GM23338 (cell line): ENCODE measurements around the gene KIFC3. TPM values are rescaled to one million over a fixed set of nuclear protein-coding genes. Genes with fewer than 3 reads are reported as not detected.

ENCODE experiments used
- ATAC-seq: fragments of 200-7000 bp; cut with Tn5 transposase; 3 replicates; pipeline ENCODE4 v1.9.1; 2020
- DNase-seq: peaks from one replicate; pipeline ENCODE4 v3.0.0-alpha.2; 2015; ENCODE audit warnings: low spot score
- H2AFZ ChIP-seq: fragments of 200-600 bp; sonication (generic); 2 replicates; pipeline ENCODE4 v1.8.0; 2016; ENCODE audit warnings: antibody characterized with exemption, mild to moderate bottlenecking, moderate library complexity
- H3F3A ChIP-seq: fragments of 200-600 bp; sonication (generic); replicated peaks from 2 replicates; pipeline ENCODE4 v1.8.0; 2017; ENCODE audit warnings: antibody characterized with exemption, mixed run types, low read depth
- H3K27ac ChIP-seq: fragments of 200-600 bp; sonication (generic); 2 replicates; pipeline ENCODE4 v1.6.1; 2016; ENCODE audit warnings: low read depth
- H3K27me3 ChIP-seq: fragments of 200-600 bp; sonication (generic); 2 replicates; pipeline ENCODE4 v1.8.0; 2016; ENCODE audit warnings: mild to moderate bottlenecking, mixed run types, moderate library complexity; ENCODE audit not compliant: insufficient read depth
- H3K36me3 ChIP-seq: fragments of 200-600 bp; sonication (generic); 2 replicates; pipeline ENCODE4 v1.8.0; 2016; ENCODE audit warnings: mild to moderate bottlenecking; ENCODE audit not compliant: insufficient read depth
- H3K4me1 ChIP-seq: fragments of 200-600 bp; sonication (generic); 2 replicates; pipeline ENCODE4 v1.8.0; 2016; ENCODE audit warnings: mild to moderate bottlenecking, moderate library complexity; ENCODE audit not compliant: insufficient read depth
- H3K4me2 ChIP-seq: fragments of 200-600 bp; sonication (generic); 2 replicates; pipeline ENCODE4 v1.7.1; 2017; ENCODE audit warnings: mixed run types
- H3K4me3 ChIP-seq: fragments of 200-600 bp; sonication (generic); 2 replicates; pipeline ENCODE4 v1.6.1; 2016; ENCODE audit warnings: mixed run types
- H3K79me2 ChIP-seq: fragments of 200-600 bp; sonication (generic); replicated peaks from 2 replicates; pipeline ENCODE4 v1.8.0; 2017; ENCODE audit warnings: mild to moderate bottlenecking; ENCODE audit not compliant: insufficient read depth
- H3K9me2 ChIP-seq: fragments of 200-600 bp; sonication (generic); 2 replicates; pipeline ENCODE4 v1.8.0; 2017; ENCODE audit not compliant: insufficient read depth
- H4K20me1 ChIP-seq: fragments of 200-600 bp; sonication (generic); replicated peaks from 2 replicates; pipeline ENCODE4 v1.8.0; 2017; ENCODE audit warnings: mild to moderate bottlenecking; ENCODE audit not compliant: insufficient read depth
- H3K27ac Mint-ChIP-seq: 2 replicates; pipeline ENCODE4 v1.8.0; 2020; ENCODE audit warnings: inconsistent platforms, mild to moderate bottlenecking, moderate library complexity, mixed read lengths
- H3K27me3 Mint-ChIP-seq: 3 replicates; pipeline ENCODE4 v1.8.0; 2022; ENCODE audit warnings: low read depth, mild to moderate bottlenecking, moderate library complexity, mixed read lengths, inconsistent platforms; ENCODE audit not compliant: insufficient read depth, poor library complexity
- H3K36me3 Mint-ChIP-seq: 3 replicates; pipeline ENCODE4 v1.8.0; 2021; ENCODE audit warnings: low read depth, mild to moderate bottlenecking, inconsistent platforms, moderate library complexity, mixed read lengths
- H3K4me1 Mint-ChIP-seq: 3 replicates; pipeline ENCODE4 v1.8.0; 2020; ENCODE audit warnings: mild to moderate bottlenecking, inconsistent platforms, mixed read lengths
- H3K4me3 Mint-ChIP-seq: 3 replicates; pipeline ENCODE4 v1.8.0; 2021; ENCODE audit warnings: moderate library complexity, mild to moderate bottlenecking, inconsistent platforms, mixed read lengths
- H3K9me3 Mint-ChIP-seq: 3 replicates; pipeline ENCODE4 v1.8.0; 2020; ENCODE audit warnings: moderate library complexity, mild to moderate bottlenecking, inconsistent platforms, mixed read lengths
- EZH2 ChIP-seq: fragments of 200-600 bp; sonication (generic); IDR thresholded peaks from one replicate; pipeline ENCODE4 v1.8.0; 2017; ENCODE audit warnings: antibody characterized with exemption, mild to moderate bottlenecking, low read depth; ENCODE audit not compliant: unreplicated experiment
- JUNB ChIP-seq: IDR thresholded peaks from one replicate; pipeline ENCODE4 v1.6.1; 2016; ENCODE audit warnings: antibody characterized with exemption; ENCODE audit not compliant: unreplicated experiment
- ZNF331 ChIP-seq: fragments of 250-450 bp; sonication (Bioruptor Pico); IDR thresholded peaks from 2 replicates; pipeline ENCODE4 v1.5.0; 2020; ENCODE audit warnings: low read depth, mild to moderate bottlenecking, moderate library complexity
- polyA plus RNA-seq: library from polyadenylated mRNA; unstranded; fragments of >200 nt; fragmentation: Nextera tagmentation; extraction: Ambion mirVana; gene quantifications from 2 replicates; pipeline ENCODE4 v1.2.1, GENCODE V29; 2016
- total RNA-seq: library from RNA; depleted of rRNA; stranded (reverse); fragments of >200 nt; shearing (Covaris generic); gene quantifications from 2 replicates; pipeline ENCODE4 v1.2.3, GENCODE V29; 2014
- TF ChIP-seq, protein P1 (sequence below): fragments of 250-450 bp; sonication (Bioruptor Pico); IDR thresholded peaks from 2 replicates; pipeline ENCODE4 v1.5.0; 2020; ENCODE audit warnings: mild to moderate bottlenecking, moderate library complexity
- TF ChIP-seq, protein P2 (sequence below): IDR thresholded peaks from one replicate; pipeline ENCODE4 v1.6.1; 2018; ENCODE audit warnings: antibody characterized with exemption; ENCODE audit not compliant: unreplicated experiment

The KIFC3 gene
- total and polyA plus RNA-seq, 2 experiments from 2014 or later, result 4.4 to 12.5 TPM

- TF ChIP-seq, protein P1, sequence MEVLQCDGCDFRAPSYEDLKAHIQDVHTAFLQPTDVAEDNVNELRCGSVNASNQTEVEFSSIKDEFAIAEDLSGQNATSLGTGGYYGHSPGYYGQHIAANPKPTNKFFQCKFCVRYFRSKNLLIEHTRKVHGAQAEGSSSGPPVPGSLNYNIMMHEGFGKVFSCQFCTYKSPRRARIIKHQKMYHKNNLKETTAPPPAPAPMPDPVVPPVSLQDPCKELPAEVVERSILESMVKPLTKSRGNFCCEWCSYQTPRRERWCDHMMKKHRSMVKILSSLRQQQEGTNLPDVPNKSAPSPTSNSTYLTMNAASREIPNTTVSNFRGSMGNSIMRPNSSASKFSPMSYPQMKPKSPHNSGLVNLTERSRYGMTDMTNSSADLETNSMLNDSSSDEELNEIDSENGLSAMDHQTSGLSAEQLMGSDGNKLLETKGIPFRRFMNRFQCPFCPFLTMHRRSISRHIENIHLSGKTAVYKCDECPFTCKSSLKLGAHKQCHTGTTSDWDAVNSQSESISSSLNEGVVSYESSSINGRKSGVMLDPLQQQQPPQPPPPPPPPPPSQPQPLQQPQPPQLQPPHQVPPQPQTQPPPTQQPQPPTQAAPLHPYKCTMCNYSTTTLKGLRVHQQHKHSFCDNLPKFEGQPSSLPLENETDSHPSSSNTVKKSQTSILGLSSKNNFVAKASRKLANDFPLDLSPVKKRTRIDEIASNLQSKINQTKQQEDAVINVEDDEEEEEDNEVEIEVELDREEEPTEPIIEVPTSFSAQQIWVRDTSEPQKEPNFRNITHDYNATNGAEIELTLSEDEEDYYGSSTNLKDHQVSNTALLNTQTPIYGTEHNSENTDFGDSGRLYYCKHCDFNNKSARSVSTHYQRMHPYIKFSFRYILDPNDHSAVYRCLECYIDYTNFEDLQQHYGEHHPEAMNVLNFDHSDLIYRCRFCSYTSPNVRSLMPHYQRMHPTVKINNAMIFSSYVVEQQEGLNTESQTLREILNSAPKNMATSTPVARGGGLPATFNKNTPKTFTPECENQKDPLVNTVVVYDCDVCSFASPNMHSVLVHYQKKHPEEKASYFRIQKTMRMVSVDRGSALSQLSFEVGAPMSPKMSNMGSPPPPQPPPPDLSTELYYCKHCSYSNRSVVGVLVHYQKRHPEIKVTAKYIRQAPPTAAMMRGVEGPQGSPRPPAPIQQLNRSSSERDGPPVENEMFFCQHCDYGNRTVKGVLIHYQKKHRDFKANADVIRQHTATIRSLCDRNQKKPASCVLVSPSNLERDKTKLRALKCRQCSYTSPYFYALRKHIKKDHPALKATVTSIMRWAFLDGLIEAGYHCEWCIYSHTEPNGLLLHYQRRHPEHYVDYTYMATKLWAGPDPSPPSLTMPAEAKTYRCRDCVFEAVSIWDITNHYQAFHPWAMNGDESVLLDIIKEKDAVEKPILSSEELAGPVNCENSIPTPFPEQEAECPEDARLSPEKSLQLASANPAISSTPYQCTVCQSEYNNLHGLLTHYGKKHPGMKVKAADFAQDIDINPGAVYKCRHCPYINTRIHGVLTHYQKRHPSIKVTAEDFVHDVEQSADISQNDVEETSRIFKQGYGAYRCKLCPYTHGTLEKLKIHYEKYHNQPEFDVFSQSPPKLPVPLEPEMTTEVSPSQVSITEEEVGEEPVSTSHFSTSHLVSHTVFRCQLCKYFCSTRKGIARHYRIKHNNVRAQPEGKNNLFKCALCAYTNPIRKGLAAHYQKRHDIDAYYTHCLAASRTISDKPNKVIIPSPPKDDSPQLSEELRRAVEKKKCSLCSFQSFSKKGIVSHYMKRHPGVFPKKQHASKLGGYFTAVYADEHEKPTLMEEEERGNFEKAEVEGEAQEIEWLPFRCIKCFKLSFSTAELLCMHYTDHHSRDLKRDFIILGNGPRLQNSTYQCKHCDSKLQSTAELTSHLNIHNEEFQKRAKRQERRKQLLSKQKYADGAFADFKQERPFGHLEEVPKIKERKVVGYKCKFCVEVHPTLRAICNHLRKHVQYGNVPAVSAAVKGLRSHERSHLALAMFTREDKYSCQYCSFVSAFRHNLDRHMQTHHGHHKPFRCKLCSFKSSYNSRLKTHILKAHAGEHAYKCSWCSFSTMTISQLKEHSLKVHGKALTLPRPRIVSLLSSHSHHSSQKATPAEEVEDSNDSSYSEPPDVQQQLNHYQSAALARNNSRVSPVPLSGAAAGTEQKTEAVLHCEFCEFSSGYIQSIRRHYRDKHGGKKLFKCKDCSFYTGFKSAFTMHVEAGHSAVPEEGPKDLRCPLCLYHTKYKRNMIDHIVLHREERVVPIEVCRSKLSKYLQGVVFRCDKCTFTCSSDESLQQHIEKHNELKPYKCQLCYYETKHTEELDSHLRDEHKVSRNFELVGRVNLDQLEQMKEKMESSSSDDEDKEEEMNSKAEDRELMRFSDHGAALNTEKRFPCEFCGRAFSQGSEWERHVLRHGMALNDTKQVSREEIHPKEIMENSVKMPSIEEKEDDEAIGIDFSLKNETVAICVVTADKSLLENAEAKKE (CRISPR knock-in tag), result no peak
- TF ChIP-seq EZH2, result no peak
- TF ChIP-seq ZNF331 (CRISPR knock-in tag), result no peak
Measured at GRCh38 chr16:57743886-57744641, 58.2 kb downstream of the KIFC3 start (continued).

GRCh38 chr16:57743458-57743857 lies 58.8 kb downstream of the KIFC3 start:
- Histone ChIP-seq H3K27me3 (no peaks in the 10 kb centered on the region), H2AFZ (no peak overlapping the region), H3K9me2 (no peaks in the 10 kb centered on the region), H3F3A (no peaks in the 10 kb centered on the region), H4K20me1 (no peaks in the 10 kb centered on the region; the same call in 1 of the 2 replicates), H3K36me3 (0 out of 2 replicates have a peak, but pooled peaks cover 7% of the 10 kb centered on the region), H3K4me3 (no peak overlapping the region), H3K27ac (no peak overlapping the region), H3K79me2 (no peaks in the 10 kb centered on the region; the same call in 1 of the 2 replicates), H3K4me2 (no peak overlapping the region), H3K4me1 (no peaks in the 10 kb centered on the region)
- H3K36me3 Mint-ChIP-seq, result peaks cover 14% of the 10 kb centered on the region; the same call in 2 of the 3 replicates
- no peaks in the 10 kb centered on the region for H3K9me3 Mint-ChIP-seq
- no peaks in the 10 kb centered on the region; the same call in 2 of the 3 replicates for H3K4me1 Mint-ChIP-seq
- H3K4me3 Mint-ChIP-seq, result no peak overlapping the region
- H3K27me3 Mint-ChIP-seq, result peaks cover 4% of the 10 kb centered on the region
- no peak for ATAC-seq
- no peak overlapping the region for H3K27ac Mint-ChIP-seq
- DNase-seq, result no peak
- TF ChIP-seq, protein P2, sequence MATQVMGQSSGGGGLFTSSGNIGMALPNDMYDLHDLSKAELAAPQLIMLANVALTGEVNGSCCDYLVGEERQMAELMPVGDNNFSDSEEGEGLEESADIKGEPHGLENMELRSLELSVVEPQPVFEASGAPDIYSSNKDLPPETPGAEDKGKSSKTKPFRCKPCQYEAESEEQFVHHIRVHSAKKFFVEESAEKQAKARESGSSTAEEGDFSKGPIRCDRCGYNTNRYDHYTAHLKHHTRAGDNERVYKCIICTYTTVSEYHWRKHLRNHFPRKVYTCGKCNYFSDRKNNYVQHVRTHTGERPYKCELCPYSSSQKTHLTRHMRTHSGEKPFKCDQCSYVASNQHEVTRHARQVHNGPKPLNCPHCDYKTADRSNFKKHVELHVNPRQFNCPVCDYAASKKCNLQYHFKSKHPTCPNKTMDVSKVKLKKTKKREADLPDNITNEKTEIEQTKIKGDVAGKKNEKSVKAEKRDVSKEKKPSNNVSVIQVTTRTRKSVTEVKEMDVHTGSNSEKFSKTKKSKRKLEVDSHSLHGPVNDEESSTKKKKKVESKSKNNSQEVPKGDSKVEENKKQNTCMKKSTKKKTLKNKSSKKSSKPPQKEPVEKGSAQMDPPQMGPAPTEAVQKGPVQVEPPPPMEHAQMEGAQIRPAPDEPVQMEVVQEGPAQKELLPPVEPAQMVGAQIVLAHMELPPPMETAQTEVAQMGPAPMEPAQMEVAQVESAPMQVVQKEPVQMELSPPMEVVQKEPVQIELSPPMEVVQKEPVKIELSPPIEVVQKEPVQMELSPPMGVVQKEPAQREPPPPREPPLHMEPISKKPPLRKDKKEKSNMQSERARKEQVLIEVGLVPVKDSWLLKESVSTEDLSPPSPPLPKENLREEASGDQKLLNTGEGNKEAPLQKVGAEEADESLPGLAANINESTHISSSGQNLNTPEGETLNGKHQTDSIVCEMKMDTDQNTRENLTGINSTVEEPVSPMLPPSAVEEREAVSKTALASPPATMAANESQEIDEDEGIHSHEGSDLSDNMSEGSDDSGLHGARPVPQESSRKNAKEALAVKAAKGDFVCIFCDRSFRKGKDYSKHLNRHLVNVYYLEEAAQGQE, result no peak
- TF ChIP-seq JUNB, result no peak
